Endodermal cell (in vitro differentiated cells): ENCODE measurements around the gene ZNF688. TPM values are rescaled to one million over a fixed set of nuclear protein-coding genes. Genes with fewer than 3 reads are reported as not detected.

Source experiments
- DNase-seq: peaks from one replicate; pipeline ENCODE4 v3.0.0-alpha.2; 2017
- H3K27ac ChIP-seq: 2 replicates; pipeline ENCODE4 v1.5.1; 2013; ENCODE audit warnings: mild to moderate bottlenecking, low read depth, low read length, moderate library complexity
- H3K27me3 ChIP-seq: 2 replicates; pipeline ENCODE4 v1.6.1; 2013; ENCODE audit warnings: mild to moderate bottlenecking, low read length, moderate library complexity; ENCODE audit not compliant: insufficient read depth, control insufficient read depth, poor library complexity, severe bottlenecking
- H3K36me3 ChIP-seq: 2 replicates; pipeline ENCODE4 v1.7.0; 2013; ENCODE audit warnings: mild to moderate bottlenecking, low read length, moderate library complexity; ENCODE audit not compliant: control insufficient read depth, insufficient read depth
- H3K4me1 ChIP-seq: one replicate; pipeline ENCODE4 v1.7.0; 2013; ENCODE audit warnings: low read length; ENCODE audit not compliant: control insufficient read depth, insufficient read depth
- H3K4me3 ChIP-seq: 2 replicates; pipeline ENCODE4 v1.5.1; 2013; ENCODE audit warnings: mild to moderate bottlenecking, low read length, moderate library complexity
- H3K9ac ChIP-seq: 2 replicates; pipeline ENCODE4 v1.6.1; 2013; ENCODE audit warnings: mild to moderate bottlenecking, low read length, moderate library complexity; ENCODE audit not compliant: poor library complexity, severe bottlenecking; ENCODE audit errors: extremely low read depth
- H3K9me3 ChIP-seq: 2 replicates; pipeline ENCODE4 v1.6.1; 2013; ENCODE audit warnings: mild to moderate bottlenecking, low read length, moderate library complexity; ENCODE audit not compliant: control insufficient read depth
- H3K27ac Mint-ChIP-seq: 2 replicates; pipeline ENCODE4 v1.8.0; 2020; ENCODE audit warnings: mixed read lengths
- H3K27me3 Mint-ChIP-seq: 2 replicates; pipeline ENCODE4 v1.8.0; 2021; ENCODE audit warnings: mild to moderate bottlenecking, mixed read lengths; ENCODE audit not compliant: insufficient read depth
- H3K36me3 Mint-ChIP-seq: 2 replicates; pipeline ENCODE4 v1.8.0; 2020; ENCODE audit warnings: low read depth, mixed read lengths
- H3K4me1 Mint-ChIP-seq: 2 replicates; pipeline ENCODE4 v1.8.0; 2020; ENCODE audit warnings: mixed read lengths
- H3K4me3 Mint-ChIP-seq: 2 replicates; pipeline ENCODE4 v1.8.0; 2020; ENCODE audit warnings: mild to moderate bottlenecking, moderate library complexity, mixed read lengths
- H3K9me3 Mint-ChIP-seq: 2 replicates; pipeline ENCODE4 v1.8.0; 2020; ENCODE audit warnings: mild to moderate bottlenecking, mixed read lengths
- WGBS, 2 experiments: methylation state at CpG; one replicate each; pipeline versions ENCODE4 v1.1.5 to v1.1.7; 2013; ENCODE audit warnings: missing lambda C conversion rate in 2 of 2, mixed read lengths in 1 of 2; ENCODE audit not compliant: insufficient coverage in 1 of 2, insufficient read length in 1 of 2; 5-methylcytosine and 5-hydroxymethylcytosine counted together
- total RNA-seq, 2 donors: library from RNA; stranded (reverse); fragmentation: NEBNext Ultra II Directional in 1 of 2; extraction: Animal tissue kit (Norgen Biotek cat#: 25700) in 1 of 2; gene quantifications; 2 replicates in 1 of 2; 3 replicates in 1 of 2; pipeline ENCODE4 v1.2.1, GENCODE V29; 2021
- TF ChIP-seq, protein P1 (sequence below): fragments of 200-600 bp; sonication (generic); conservative IDR thresholded peaks from 2 replicates; pipeline ENCODE4 v1.5.0; 2021; ENCODE audit warnings: antibody characterized with exemption, mild to moderate bottlenecking

ZNF688 gene
- total RNA-seq, 2 donors from 2014 or later: 6.4 to 7.5 TPM

DNA sequence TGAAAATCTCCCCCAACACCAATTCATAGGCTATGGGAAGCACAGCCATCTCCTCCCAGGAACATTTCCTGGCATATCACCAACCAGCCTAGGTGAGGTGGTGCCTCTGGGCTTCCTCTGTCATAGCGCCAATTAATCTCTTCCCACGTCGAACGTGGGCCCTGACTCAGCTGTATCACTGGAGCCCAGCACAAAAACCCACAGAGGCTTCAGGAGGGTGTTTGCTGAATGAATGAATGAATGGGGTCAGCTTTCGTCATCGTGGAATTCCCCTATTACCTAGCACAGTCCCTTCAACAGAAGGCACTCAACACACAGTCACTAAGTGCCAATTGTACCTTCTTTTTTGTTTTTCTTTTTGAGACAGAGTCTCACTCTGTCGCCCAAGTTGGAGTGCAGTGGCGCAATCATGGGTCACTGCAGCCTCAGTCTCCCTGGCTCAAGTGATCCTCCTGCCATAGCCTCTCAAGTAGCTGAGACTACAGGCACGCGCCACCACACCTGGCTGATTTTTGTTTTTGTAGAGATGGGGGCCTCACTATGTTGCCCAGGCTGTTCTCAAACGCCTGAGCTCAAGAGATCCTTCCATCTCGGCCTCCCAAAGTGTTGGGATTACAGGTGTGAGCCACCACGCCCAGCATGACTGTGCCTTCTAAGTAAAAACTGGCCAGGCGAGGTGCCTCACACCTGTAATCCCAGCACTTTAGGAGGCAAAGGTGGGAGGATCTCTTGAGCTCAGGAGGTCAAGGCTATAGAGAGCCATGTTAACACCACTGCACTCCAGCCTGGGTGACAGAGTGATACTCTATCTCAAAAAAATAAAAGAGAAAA lies 4.1 kb downstream of the ZNF688 start:
- no peak for DNase-seq
- H3K27ac Mint-ChIP-seq: no peak overlapping the region
- Histone ChIP-seq H3K27ac (no peak overlapping the region), H3K27me3 (no peaks in the 10 kb centered on the region), H3K4me1 (peaks cover 6% of the 10 kb centered on the region), H3K4me3 (no peak overlapping the region), H3K9ac (no peak overlapping the region), H3K36me3 (no peaks in the 10 kb centered on the region), H3K9me3 (no peaks in the 10 kb centered on the region)
- peaks cover 12% of the 10 kb centered on the region for H3K4me1 Mint-ChIP-seq
- TF ChIP-seq, protein P1, sequence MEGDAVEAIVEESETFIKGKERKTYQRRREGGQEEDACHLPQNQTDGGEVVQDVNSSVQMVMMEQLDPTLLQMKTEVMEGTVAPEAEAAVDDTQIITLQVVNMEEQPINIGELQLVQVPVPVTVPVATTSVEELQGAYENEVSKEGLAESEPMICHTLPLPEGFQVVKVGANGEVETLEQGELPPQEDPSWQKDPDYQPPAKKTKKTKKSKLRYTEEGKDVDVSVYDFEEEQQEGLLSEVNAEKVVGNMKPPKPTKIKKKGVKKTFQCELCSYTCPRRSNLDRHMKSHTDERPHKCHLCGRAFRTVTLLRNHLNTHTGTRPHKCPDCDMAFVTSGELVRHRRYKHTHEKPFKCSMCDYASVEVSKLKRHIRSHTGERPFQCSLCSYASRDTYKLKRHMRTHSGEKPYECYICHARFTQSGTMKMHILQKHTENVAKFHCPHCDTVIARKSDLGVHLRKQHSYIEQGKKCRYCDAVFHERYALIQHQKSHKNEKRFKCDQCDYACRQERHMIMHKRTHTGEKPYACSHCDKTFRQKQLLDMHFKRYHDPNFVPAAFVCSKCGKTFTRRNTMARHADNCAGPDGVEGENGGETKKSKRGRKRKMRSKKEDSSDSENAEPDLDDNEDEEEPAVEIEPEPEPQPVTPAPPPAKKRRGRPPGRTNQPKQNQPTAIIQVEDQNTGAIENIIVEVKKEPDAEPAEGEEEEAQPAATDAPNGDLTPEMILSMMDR: no peak
- WGBS, 2 experiments: 91 to 95% methylated on average over 9 to 14 of the region's 14 CpGs
- H3K27me3 Mint-ChIP-seq: peaks cover 17% of the 10 kb centered on the region
- H3K4me3 Mint-ChIP-seq: no peak overlapping the region
- no peaks in the 10 kb centered on the region for H3K9me3 Mint-ChIP-seq
- no peaks in the 10 kb centered on the region for H3K36me3 Mint-ChIP-seq

DNA sequence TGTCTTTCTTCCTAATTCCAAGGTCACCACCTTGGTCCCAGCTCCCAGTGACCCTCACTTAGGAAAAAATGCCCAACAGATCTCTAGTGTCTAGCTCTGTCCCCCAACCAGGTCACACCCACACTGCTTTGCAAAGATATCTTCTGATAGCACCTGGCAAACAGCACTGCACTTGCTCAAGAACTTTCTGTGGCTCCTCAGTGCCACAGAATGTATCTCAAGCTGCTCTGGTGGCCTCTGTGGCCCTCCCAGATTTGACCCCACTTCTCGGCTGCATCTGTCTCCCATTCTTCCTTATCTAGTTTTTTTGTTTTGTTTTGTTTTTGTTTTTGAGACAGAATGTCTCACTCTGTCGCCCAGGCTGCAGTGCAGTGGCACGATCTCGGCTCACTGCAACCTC lies 5.0 kb downstream of the ZNF688 start:
- Histone ChIP-seq H3K4me1 (peaks cover 6% of the 10 kb centered on the region), H3K9me3 (no peaks in the 10 kb centered on the region), H3K9ac (no peak overlapping the region), H3K27me3 (no peaks in the 10 kb centered on the region), H3K4me3 (no peak overlapping the region), H3K27ac (no peak overlapping the region), H3K36me3 (no peaks in the 10 kb centered on the region)
- Mint-ChIP-seq H3K9me3 (no peaks in the 10 kb centered on the region), H3K4me3 (no peak overlapping the region), H3K36me3 (no peaks in the 10 kb centered on the region), H3K4me1 (peaks cover 9% of the 10 kb centered on the region), H3K27ac (no peak overlapping the region), H3K27me3 (peaks cover 21% of the 10 kb centered on the region)
- no peak for DNase-seq
- TF ChIP-seq, protein P1: no peak
- 96% methylated on average over 3 to 4 of the region's 4 CpGs for WGBS, 2 experiments

DNA sequence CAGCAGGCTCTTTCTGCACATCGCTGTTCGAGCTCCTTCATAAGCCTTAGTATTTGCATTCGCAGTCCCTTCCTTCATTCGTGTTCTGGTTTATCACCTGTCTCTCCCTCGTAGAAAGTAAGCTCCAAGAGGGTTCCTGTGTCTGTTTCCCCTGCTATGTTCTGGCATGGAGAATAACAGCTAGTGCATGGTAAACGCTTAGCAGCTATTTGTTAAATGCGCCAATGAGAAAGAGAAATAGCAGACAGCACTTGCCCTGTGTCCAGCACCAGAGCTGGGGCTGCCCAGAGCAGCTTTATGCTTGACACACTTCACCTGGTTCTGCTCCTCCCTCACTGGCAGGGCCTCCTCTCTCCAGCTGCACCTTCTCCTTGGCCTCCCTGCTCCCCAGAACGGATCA lies 5.5 kb downstream of the ZNF688 start:
- no peak for DNase-seq
- Histone ChIP-seq H3K27ac (no peak overlapping the region), H3K4me1 (peaks cover 6% of the 10 kb centered on the region), H3K36me3 (no peaks in the 10 kb centered on the region), H3K9me3 (no peaks in the 10 kb centered on the region), H3K9ac (no peak overlapping the region), H3K27me3 (no peaks in the 10 kb centered on the region), H3K4me3 (no peak overlapping the region)
- Mint-ChIP-seq H3K27me3 (peaks cover 25% of the 10 kb centered on the region), H3K27ac (no peak overlapping the region), H3K9me3 (no peaks in the 10 kb centered on the region), H3K4me3 (no peak overlapping the region), H3K4me1 (peaks cover 7% of the 10 kb centered on the region), H3K36me3 (no peaks in the 10 kb centered on the region)
- WGBS, 2 experiments: 82 to 90% methylated on average over 7 to 8 of the region's 8 CpGs
- TF ChIP-seq, protein P1: no peak
